Esophagus squamous epithelium (tissue), 5 donors: ENCODE results near the gene UBXN11. TPM values are rescaled to one million over a fixed set of nuclear protein-coding genes. Genes with fewer than 3 reads are reported as not detected.
A peak's percentile ranks its signal among the peaks of the same experiment; 100 is the strongest.

Source experiments
- DNase-seq: peaks from one replicate; lab custom pipeline; 2025; lab: John Stamatoyannopoulos, UW
- H3K27ac ChIP-seq, 4 donors: fragments of 200-600 bp; sonication (generic); one replicate each; pipeline ENCODE4 v1.5.1; 2016 to 2019; ENCODE audit warnings: mild to moderate bottlenecking in 1 of 4
- H3K27me3 ChIP-seq, 4 donors: fragments of 200-600 bp; sonication (generic); 1 replicate in 3 of 4; 2 replicates in 1 of 4; pipeline versions ENCODE4 v1.5.1 to v1.6.0; 2017 to 2021; ENCODE audit warnings: antibody characterized with exemption in 1 of 4
- H3K36me3 ChIP-seq, 3 donors: fragments of 200-600 bp; sonication (generic); one replicate each; pipeline ENCODE4 v1.5.1; 2016 to 2019
- H3K4me1 ChIP-seq, 3 donors: fragments of 200-600 bp; sonication (generic); one replicate each; pipeline ENCODE4 v1.5.1; 2017 to 2019
- H3K4me3 ChIP-seq, 4 donors: fragments of 200-600 bp; sonication (generic); 1 replicate in 3 of 4; 2 replicates in 1 of 4; pipeline ENCODE4 v1.5.1; 2016 to 2019; ENCODE audit warnings: mild to moderate bottlenecking in 2 of 4, moderate library complexity in 1 of 4
- H3K9me3 ChIP-seq, 3 donors: fragments of 200-600 bp; sonication (generic); one replicate each; pipeline ENCODE4 v1.5.1; 2016 to 2019
- CTCF ChIP-seq, 6 experiments: fragments of 450-650 bp in 4 of 6; fragments of 200-600 bp in 2 of 6; sonication (generic) in 2 of 6; IDR thresholded peaks; one replicate each; pipeline ENCODE4 v1.5.1; 2016 to 2019; ENCODE audit warnings: antibody characterized with exemption in 6 of 6, mild to moderate bottlenecking in 4 of 6, moderate library complexity in 4 of 6
- POLR2A ChIP-seq, 4 donors: fragments of 450-650 bp; IDR thresholded peaks; one replicate each; pipeline ENCODE4 v1.6.1; 2017; ENCODE audit warnings: antibody characterized with exemption in 4 of 4, mild to moderate bottlenecking in 4 of 4, moderate library complexity in 3 of 4
- WGBS, 2 donors: methylation state at CpG; one replicate each; pipeline ENCODE4 v1.1.5; 2018; 5-methylcytosine and 5-hydroxymethylcytosine counted together
- intact Hi-C: fragments of 100-400 bp; cut with DNase I; formaldehyde crosslinking; loops from one replicate; pipeline ENCODE4 v1.15.0; 2022
- total RNA-seq, 4 donors: library from RNA; depleted of rRNA; stranded (reverse); fragments of >200 nt; gene quantifications; one replicate each; pipeline ENCODE4 v1.1.0, GENCODE V29; 2016
- donor health status: DM: yes; HTN: yes; CAD: no.

Gene UBXN11
- total RNA-seq, 4 donors from 2014 or later, result 3.2 to 9.2 (median 3.7) TPM

DNA sequence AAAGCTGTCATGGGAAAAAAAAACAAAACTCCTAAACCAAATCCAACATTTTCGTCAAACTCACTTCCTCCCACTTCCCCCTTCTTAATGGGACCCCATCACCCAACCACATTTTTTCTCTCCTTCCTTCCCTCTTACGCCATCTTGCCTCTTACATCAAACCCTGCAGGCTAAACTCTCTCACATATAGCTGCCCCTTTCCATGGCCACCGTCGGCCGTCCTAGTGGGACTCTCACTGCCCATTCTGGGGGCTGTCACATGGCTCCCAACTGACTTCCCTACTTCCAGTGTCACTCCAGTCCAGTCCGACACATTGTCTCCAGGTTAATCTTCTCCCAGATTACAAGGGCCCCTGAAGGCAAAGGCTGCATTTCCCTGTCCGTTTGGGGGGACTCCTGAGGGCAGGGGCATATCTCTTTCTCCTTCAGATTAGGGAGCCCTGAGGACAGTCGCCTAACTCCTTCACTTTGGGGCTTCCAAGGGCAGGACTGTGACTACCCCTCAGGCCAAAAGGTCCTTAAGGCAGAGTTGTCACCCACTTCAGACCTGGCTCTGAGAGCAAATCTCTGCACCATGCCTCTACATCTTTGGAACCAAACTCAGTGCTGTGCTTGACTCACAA, 658 bp downstream of the UBXN11 start:
- Histone ChIP-seq H3K36me3 (no peaks in the 10 kb centered on the region), H3K4me1 (peaks cover 6 to 23% (median 8%) of the 10 kb centered on the region in 3 donors), H3K4me3 (peak overlapping the region; percentile 57 to 95 (median 80)), H3K27ac (peak overlapping the region; percentile 16 to 86 (median 61)), H3K27me3 (no peaks in the 10 kb centered on the region), H3K9me3 (no peaks in the 10 kb centered on the region)
- TF ChIP-seq CTCF (IDR thresholded peaks at IDR 0.05), result no peak
- TF ChIP-seq POLR2A (IDR thresholded peaks at IDR 0.05), result no peak
- intact Hi-C loops, result no loop called here
- WGBS, 2 donors, result 17 to 25% methylated on average over 6 to 8 of the region's 8 CpGs
- DNase-seq, result no peak

DNA sequence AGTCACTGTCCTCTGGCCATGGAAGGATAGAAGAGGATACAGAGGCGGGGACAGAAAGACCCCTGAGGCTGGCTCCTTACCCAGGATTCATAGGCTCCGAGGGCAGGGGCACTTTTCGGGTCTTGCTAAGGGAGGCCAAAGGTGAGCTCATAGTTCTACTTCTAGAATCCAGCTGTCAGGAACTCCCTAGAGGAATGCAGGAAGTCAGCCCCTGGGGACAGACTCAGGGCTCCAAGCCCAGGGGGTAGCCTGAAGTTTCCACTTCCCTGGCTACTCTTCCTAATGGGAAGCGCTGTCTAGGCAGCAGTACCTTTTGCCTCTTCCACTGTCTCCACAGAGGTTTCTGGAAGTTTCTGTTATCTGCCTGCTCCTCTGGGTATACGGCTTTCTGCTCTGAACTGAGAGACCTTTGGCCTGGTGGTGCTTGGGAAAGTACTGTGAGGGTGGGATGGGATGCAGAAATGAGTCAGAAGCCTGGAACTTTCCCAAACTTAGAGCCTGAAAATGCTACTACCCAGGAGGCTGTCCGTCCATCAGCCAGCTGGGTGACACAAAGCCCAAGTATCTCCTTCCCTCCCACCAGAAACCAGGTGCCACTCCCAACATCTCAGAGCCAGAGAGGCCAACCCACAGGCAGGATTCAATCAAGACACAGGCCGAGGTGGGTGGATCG, 3.6 kb downstream of the UBXN11 start:
- H3K27ac ChIP-seq, result no peak overlapping the region
- intact Hi-C loops, result no loop called here
- no peak for DNase-seq
- H3K36me3 ChIP-seq, result no peaks in the 10 kb centered on the region
- H3K4me3 ChIP-seq, result no peak overlapping the region
- TF ChIP-seq CTCF (IDR thresholded peaks at IDR 0.05), result no peak
- no peak for TF ChIP-seq POLR2A (IDR thresholded peaks at IDR 0.05)
- H3K9me3 ChIP-seq, result no peaks in the 10 kb centered on the region
- 67 to 70% methylated on average over 6 of the region's 8 CpGs for WGBS, 2 donors
- H3K4me1 ChIP-seq, result peaks cover 6 to 35% (median 8%) of the 10 kb centered on the region in 3 donors
- no peaks in the 10 kb centered on the region for H3K27me3 ChIP-seq

DNA sequence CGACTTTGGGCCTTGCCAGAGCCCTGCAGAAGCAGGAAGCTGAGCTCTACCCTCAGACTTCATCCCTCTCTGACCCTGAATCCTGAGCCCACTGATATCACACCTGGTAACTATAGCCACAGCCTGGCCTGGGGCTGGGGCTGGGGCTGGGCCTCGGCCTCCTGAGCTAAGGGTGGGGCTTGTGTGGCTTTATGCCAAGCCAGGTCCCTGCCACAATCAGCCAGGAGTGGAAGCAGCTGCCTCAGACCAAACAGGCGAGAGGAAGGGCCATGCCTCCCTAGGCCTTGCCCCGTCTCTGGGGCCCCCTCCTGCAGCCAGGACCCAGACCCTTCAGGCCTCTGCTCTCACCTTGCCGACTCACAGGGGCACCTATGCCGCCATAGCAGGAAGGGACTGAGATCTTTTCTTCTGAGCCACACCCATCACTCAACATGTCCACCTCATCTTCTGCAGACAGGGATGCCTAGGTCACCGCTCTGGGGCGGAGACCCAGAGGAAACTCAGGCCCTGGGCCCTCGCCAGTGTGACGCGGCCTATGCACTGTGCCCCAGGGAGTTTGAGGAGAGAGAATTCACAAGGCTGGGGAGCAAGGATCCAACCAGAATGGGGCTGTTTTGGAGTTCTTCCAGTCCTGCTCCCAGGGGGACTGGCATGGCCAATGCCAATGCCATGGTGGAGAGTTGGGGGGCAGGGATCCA, 5.7 kb downstream of the UBXN11 start:
- Histone ChIP-seq H3K27ac (no peak overlapping the region), H3K27me3 (no peaks in the 10 kb centered on the region), H3K36me3 (peaks cover 0 to 16% (median 0%) of the 10 kb centered on the region in 3 donors), H3K4me3 (no peak overlapping the region), H3K9me3 (no peaks in the 10 kb centered on the region), H3K4me1 (peaks cover 2 to 21% (median 3%) of the 10 kb centered on the region in 3 donors)
- WGBS, 2 donors, result 83 to 88% methylated on average over 1 to 4 of the region's 11 CpGs
- TF ChIP-seq CTCF (IDR thresholded peaks at IDR 0.05), result no peak
- no peak for TF ChIP-seq POLR2A (IDR thresholded peaks at IDR 0.05)
- DNase-seq, result no peak
- intact Hi-C loops, result no loop called here

GRCh38 chr1:26297791-26298124, 8.7 kb downstream of the UBXN11 start:
- DNase-seq, result no peak
- Histone ChIP-seq H3K36me3 (peaks cover 0 to 17% (median 0%) of the 10 kb centered on the region in 3 donors), H3K27ac (no peak overlapping the region), H3K4me1 (peaks cover 0 to 12% (median 0%) of the 10 kb centered on the region in 3 donors), H3K9me3 (no peaks in the 10 kb centered on the region), H3K4me3 (no peak overlapping the region), H3K27me3 (no peaks in the 10 kb centered on the region)
- intact Hi-C loops, result no loop called here
- TF ChIP-seq POLR2A (IDR thresholded peaks at IDR 0.05) (no peak), CTCF (IDR thresholded peaks at IDR 0.05) (no peak)
- 64 to 86% methylated on average over 2 of the region's 6 CpGs for WGBS, 2 donors
